Trophoblast cell (in vitro differentiated cells and primary cell): ENCODE measurements around the gene PTPRT.

Experiments
- DNase-seq, 2 donors: peaks; one replicate each; pipeline ENCODE4 v3.0.0-alpha.2; 2016
- H2AFZ ChIP-seq: 2 replicates; pipeline ENCODE4 v1.6.1; 2013; ENCODE audit warnings: low read length, moderate library complexity, mild to moderate bottlenecking; ENCODE audit not compliant: insufficient read depth, poor library complexity
- H2AK5ac ChIP-seq: 2 replicates; pipeline ENCODE4 v1.6.1; 2013; ENCODE audit warnings: mild to moderate bottlenecking, low read length
- H2BK120ac ChIP-seq: 2 replicates; pipeline ENCODE4 v1.6.1; 2013; ENCODE audit warnings: low read length, mild to moderate bottlenecking, moderate library complexity; ENCODE audit not compliant: insufficient read depth, poor library complexity
- H2BK12ac ChIP-seq: 2 replicates; pipeline ENCODE4 v1.6.1; 2013; ENCODE audit warnings: mild to moderate bottlenecking, low read length, moderate library complexity
- H2BK5ac ChIP-seq: 2 replicates; pipeline ENCODE4 v1.6.1; 2013; ENCODE audit warnings: low read length, low read depth, moderate library complexity, mild to moderate bottlenecking; ENCODE audit not compliant: poor library complexity
- H3K14ac ChIP-seq: 2 replicates; pipeline ENCODE4 v1.6.1; 2013; ENCODE audit warnings: mild to moderate bottlenecking, low read length
- H3K18ac ChIP-seq: 2 replicates; pipeline ENCODE4 v1.6.1; 2013; ENCODE audit warnings: mild to moderate bottlenecking, low read length
- H3K23ac ChIP-seq: 2 replicates; pipeline ENCODE4 v1.6.1; 2013; ENCODE audit warnings: low read length
- H3K27ac ChIP-seq: 2 replicates; pipeline ENCODE4 v1.5.1; 2013; ENCODE audit warnings: low read depth, mild to moderate bottlenecking, inconsistent platforms, low read length, moderate library complexity
- H3K27me3 ChIP-seq: 2 replicates; pipeline ENCODE4 v1.6.1; 2013; ENCODE audit warnings: inconsistent platforms, mild to moderate bottlenecking, low read length, moderate library complexity; ENCODE audit not compliant: insufficient read depth
- H3K36me3 ChIP-seq, 2 experiments: 1 replicate in 1 of 2; 2 replicates in 1 of 2; pipeline ENCODE4 v1.6.1; 2013; ENCODE audit warnings: low read length in 2 of 2, mild to moderate bottlenecking in 2 of 2, moderate library complexity in 1 of 2; ENCODE audit not compliant: insufficient read depth in 2 of 2, control insufficient read depth in 1 of 2
- H3K4ac ChIP-seq: 2 replicates; pipeline ENCODE4 v1.6.1; 2013; ENCODE audit warnings: low read depth, mild to moderate bottlenecking, low read length, moderate library complexity
- H3K4me1 ChIP-seq, 2 experiments: 1 replicate in 1 of 2; 2 replicates in 1 of 2; pipeline ENCODE4 v1.6.1; 2013; ENCODE audit warnings: low read length in 2 of 2, mild to moderate bottlenecking in 2 of 2, moderate library complexity in 1 of 2; ENCODE audit not compliant: insufficient read depth in 2 of 2, control insufficient read depth in 1 of 2
- H3K4me2 ChIP-seq: 2 replicates; pipeline ENCODE4 v1.6.1; 2013; ENCODE audit warnings: inconsistent platforms, mild to moderate bottlenecking, low read length, moderate library complexity
- H3K4me3 ChIP-seq: 2 replicates; pipeline ENCODE4 v1.5.1; 2013; ENCODE audit warnings: mild to moderate bottlenecking, low read depth, low read length, inconsistent platforms
- H3K79me1 ChIP-seq: one replicate; pipeline ENCODE4 v1.6.1; 2013; ENCODE audit warnings: low read length
- H3K79me2 ChIP-seq: 2 replicates; pipeline ENCODE4 v1.6.1; 2013; ENCODE audit warnings: low read length, mild to moderate bottlenecking; ENCODE audit not compliant: control insufficient read depth, insufficient read depth, poor library complexity
- H3K9ac ChIP-seq: 2 replicates; pipeline ENCODE4 v1.6.1; 2013; ENCODE audit warnings: mild to moderate bottlenecking, low read length
- H3K9me3 ChIP-seq: 2 replicates; pipeline ENCODE4 v1.6.1; 2013; ENCODE audit warnings: low read depth, mild to moderate bottlenecking, control low read depth, inconsistent platforms, low read length; ENCODE audit not compliant: insufficient read depth
- H4K12ac ChIP-seq: 2 replicates; pipeline ENCODE4 v1.6.1; 2013; ENCODE audit warnings: low read depth, mild to moderate bottlenecking, low read length, moderate library complexity
- H4K8ac ChIP-seq: 2 replicates; pipeline ENCODE4 v1.6.1; 2013; ENCODE audit warnings: low read depth, mild to moderate bottlenecking, low read length, moderate library complexity
- H4K91ac ChIP-seq: one replicate; pipeline ENCODE4 v1.6.1; 2013; ENCODE audit warnings: low read depth, mild to moderate bottlenecking, low read length, moderate library complexity
- WGBS: extraction: QIAGEN DNeasy Blood & Tissue Kit; methylation state at CpG from one replicate; pipeline ENCODE4 v1.1.7; 2013; ENCODE audit warnings: missing lambda C conversion rate; ENCODE audit not compliant: insufficient read length, insufficient coverage; ENCODE audit errors: extremely low coverage; 5-methylcytosine and 5-hydroxymethylcytosine counted together

Gene PTPRT

DNA sequence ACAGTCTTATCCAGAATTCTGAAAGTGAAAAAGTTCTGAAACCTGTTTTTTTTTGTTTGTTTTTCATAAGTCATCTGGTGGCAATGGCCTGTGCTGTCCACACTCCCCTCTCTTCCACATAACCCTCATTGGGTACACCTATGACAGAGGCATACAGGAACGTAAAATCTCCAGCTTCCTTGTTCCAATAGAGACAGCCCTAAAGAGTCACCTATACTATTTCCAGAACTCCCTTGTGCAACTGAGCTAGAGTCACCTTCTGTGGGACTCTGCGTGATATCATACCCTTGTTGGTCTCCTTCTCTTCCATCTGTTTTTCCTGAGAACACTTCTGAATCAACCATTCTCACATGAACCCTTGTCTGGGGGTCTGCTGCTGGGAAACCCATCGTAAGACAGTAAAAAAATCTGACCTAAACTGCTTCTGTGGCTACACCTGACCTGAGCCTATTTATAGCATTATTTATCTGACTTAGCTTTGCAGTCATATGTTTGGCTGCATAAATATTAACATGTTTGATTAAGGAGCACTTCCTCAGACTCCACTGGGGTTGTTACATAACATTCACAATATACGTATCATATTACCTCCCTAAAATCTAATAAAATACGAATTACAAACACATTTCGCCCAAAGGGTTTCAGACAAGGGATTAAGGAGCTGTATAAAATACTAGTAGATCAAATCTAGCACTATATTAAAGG is 151.9 kb downstream of the PTPRT start:
- Histone ChIP-seq H4K12ac (no peak overlapping the region), H3K79me2 (no peaks in the 10 kb centered on the region)
- WGBS = no CpG with 5 or more reads among the region's 6 CpGs

DNA sequence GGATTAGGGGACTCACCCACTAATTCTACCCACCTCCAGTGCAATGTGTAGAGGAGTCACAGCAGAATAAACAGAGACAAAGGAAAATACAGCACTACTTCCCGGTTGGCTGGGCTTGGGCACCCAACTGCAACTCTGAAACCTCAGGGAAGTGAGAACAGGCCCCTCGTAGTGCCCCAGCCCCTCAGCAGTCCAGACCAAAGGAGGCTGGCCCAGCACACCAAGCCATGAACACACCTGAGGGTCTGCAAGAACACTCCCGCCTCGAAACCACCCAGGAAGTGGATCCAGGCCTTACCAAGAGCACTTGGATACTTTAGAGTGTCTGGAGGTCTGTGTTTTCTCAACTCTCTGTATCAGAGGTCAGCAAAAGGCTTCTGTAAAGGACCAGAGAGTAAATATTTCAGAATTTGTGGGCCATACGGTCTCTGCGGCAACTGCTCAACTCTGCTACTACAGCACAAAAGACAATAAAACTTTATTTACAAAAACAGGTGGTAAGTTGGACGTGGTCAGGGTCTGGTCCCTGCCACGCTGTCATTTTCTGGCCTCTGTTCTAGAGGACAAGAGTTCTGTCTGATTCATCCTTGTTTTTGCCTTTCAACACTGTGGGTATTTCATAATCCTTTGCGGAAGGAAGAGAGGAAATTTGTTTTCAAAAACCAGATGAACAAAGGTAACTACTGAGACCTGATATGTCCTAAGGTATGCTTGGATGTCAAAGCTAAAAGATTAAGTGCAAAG is 154.6 kb downstream of the PTPRT start:
- Histone ChIP-seq H3K4me1 (peaks cover 0 to 2% of the 10 kb centered on the region in 2 experiments), H3K4me3 (no peak overlapping the region), H2BK5ac (no peak overlapping the region), H4K12ac (no peak overlapping the region), H2BK12ac (no peak overlapping the region), H3K4ac (no peak overlapping the region), H3K18ac (no peak overlapping the region), H2AFZ (no peak overlapping the region), H3K9me3 (no peaks in the 10 kb centered on the region), H3K27me3 (no peaks in the 10 kb centered on the region), H3K23ac (no peak overlapping the region), H3K9ac (no peak overlapping the region), H2BK120ac (no peak overlapping the region), H3K27ac (no peak overlapping the region), H3K4me2 (no peak overlapping the region), H4K91ac (no peak overlapping the region), H3K14ac (no peak overlapping the region), H3K79me1 (no peaks in the 10 kb centered on the region), H3K79me2 (no peaks in the 10 kb centered on the region), H2AK5ac (no peak overlapping the region), H4K8ac (no peak overlapping the region), H3K36me3 (no peaks in the 10 kb centered on the region)
- no CpG with 5 or more reads among the region's 9 CpGs for WGBS
- DNase-seq = no peak

More for the DNA sequence above, 151.9 kb downstream of the PTPRT start:
- H2AK5ac ChIP-seq = no peak overlapping the region
- H3K9ac ChIP-seq = no peak overlapping the region
- no peaks in the 10 kb centered on the region for H3K9me3 ChIP-seq
- H3K4me1 ChIP-seq = peaks cover 0 to 2% of the 10 kb centered on the region in 2 experiments
- no peak for DNase-seq
- H3K14ac ChIP-seq = no peak overlapping the region
- no peak overlapping the region for H2AFZ ChIP-seq
- no peak overlapping the region for H3K4me2 ChIP-seq
- H3K4ac ChIP-seq = no peak overlapping the region
- H2BK12ac ChIP-seq = no peak overlapping the region
- H3K18ac ChIP-seq = no peak overlapping the region
- H2BK120ac ChIP-seq = no peak overlapping the region
- no peak overlapping the region for H4K91ac ChIP-seq
- no peak overlapping the region for H3K4me3 ChIP-seq
- no peak overlapping the region for H3K23ac ChIP-seq
- H3K27me3 ChIP-seq = no peaks in the 10 kb centered on the region
- H2BK5ac ChIP-seq = no peak overlapping the region
- H4K8ac ChIP-seq = no peak overlapping the region
- H3K79me1 ChIP-seq = no peaks in the 10 kb centered on the region
- H3K27ac ChIP-seq = no peak overlapping the region
- H3K36me3 ChIP-seq = no peaks in the 10 kb centered on the region

DNA sequence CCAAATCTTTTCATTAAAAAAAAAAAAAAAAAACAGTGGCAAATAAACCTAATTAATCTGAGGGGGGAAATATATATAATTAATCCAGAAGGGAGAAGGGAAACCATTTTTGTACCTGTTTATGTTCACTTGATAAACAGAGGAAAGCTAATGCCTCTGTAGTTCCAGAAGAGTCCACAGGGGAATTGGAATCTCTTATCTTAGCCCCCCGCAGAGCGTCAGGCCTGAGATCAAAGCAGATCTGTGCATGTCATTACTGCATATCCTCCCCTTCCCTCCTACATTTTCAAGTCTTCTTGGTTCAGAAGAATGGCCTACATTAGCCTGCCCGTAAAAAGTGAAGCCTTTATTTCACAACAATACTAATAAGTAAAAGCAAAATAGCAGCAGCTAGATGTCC is 157.2 kb downstream of the PTPRT start:
- WGBS = no CpG with 5 or more reads among the region's 3 CpGs
- H4K12ac ChIP-seq = no peak overlapping the region

DNA sequence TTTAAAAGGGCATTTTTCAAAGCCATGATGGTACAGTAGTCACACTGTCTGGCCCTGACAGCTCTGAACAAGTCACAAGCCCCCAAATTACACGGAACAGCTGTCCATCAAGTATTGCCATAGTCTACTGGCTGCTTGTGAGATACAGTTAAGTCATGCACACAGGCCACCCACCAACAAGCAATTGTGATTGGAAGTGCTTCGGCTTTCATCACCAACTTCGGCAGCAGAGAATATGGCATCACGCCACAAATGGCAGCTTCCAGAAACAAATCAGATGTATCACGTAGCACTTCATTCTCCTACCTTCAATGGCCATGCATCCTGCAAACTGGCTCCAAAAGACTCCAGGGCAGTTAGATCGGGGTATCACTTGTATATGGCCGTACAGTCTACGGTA is 160.5 kb downstream of the PTPRT start:
- Histone ChIP-seq H3K36me3 (no peaks in the 10 kb centered on the region), H4K8ac (no peak overlapping the region), H2BK120ac (no peak overlapping the region), H3K4me1 (no peaks in the 10 kb centered on the region), H3K14ac (no peak overlapping the region), H4K91ac (no peak overlapping the region), H2BK5ac (no peak overlapping the region), H3K4ac (no peak overlapping the region), H3K9ac (no peak overlapping the region), H3K79me1 (no peaks in the 10 kb centered on the region), H3K27ac (no peak overlapping the region), H2BK12ac (no peak overlapping the region), H2AK5ac (no peak overlapping the region), H3K4me2 (no peak overlapping the region), H3K23ac (no peak overlapping the region), H3K9me3 (no peaks in the 10 kb centered on the region), H3K79me2 (no peaks in the 10 kb centered on the region), H2AFZ (no peak overlapping the region), H3K18ac (no peak overlapping the region), H3K4me3 (no peak overlapping the region), H4K12ac (no peak overlapping the region), H3K27me3 (no peaks in the 10 kb centered on the region)
- no CpG with 5 or more reads among the region's 8 CpGs for WGBS
- DNase-seq = no peak

More for the DNA sequence above, 157.2 kb downstream of the PTPRT start:
- H3K4me1 ChIP-seq = peaks cover 0 to 2% of the 10 kb centered on the region in 2 experiments
- no peak overlapping the region for H3K14ac ChIP-seq
- no peaks in the 10 kb centered on the region for H3K36me3 ChIP-seq
- no peak overlapping the region for H2AK5ac ChIP-seq
- DNase-seq = no peak
- no peak overlapping the region for H3K23ac ChIP-seq
- H3K79me2 ChIP-seq = no peaks in the 10 kb centered on the region
- H3K27me3 ChIP-seq = no peaks in the 10 kb centered on the region
- no peak overlapping the region for H2BK12ac ChIP-seq
- H3K9ac ChIP-seq = no peak overlapping the region
- no peaks in the 10 kb centered on the region for H3K79me1 ChIP-seq
- H4K91ac ChIP-seq = no peak overlapping the region
- H2BK120ac ChIP-seq = no peak overlapping the region
- no peak overlapping the region for H2AFZ ChIP-seq
- no peak overlapping the region for H3K4me3 ChIP-seq
- H4K8ac ChIP-seq = no peak overlapping the region
- H3K9me3 ChIP-seq = no peaks in the 10 kb centered on the region
- H3K4me2 ChIP-seq = no peak overlapping the region
- H3K4ac ChIP-seq = no peak overlapping the region
- no peak overlapping the region for H3K18ac ChIP-seq
- no peak overlapping the region for H2BK5ac ChIP-seq
- no peak overlapping the region for H3K27ac ChIP-seq
